ENCODE results near the gene NBAS. TPM values are rescaled to one million over a fixed set of nuclear protein-coding genes. Genes with fewer than 3 reads are reported as not detected.
A peak's percentile ranks its signal among the peaks of the same experiment; 100 is the strongest.

Gene NBAS
- total RNA-seq, 1 donor from 2014 or later, result 57.6 TPM

- no peak for FAIRE-seq
- DNase-seq (ENCODE audit: low read depth), result no peak
- Histone ChIP-seq H3K4me3 (ENCODE audit: insufficient read depth, low read depth, low read length) (no peak overlapping the region), H3K4me2 (ENCODE audit: low read length) (no peak overlapping the region), H3K36me3 (ENCODE audit: insufficient read depth, low read length) (no peaks in the 10 kb centered on the region), H3K9me3 (ENCODE audit: insufficient read depth, low read depth, low read length) (no peaks in the 10 kb centered on the region), H4K20me1 (ENCODE audit: insufficient read depth, low read length) (no peaks in the 10 kb centered on the region), H3K4me1 (ENCODE audit: insufficient read depth, low read length) (peaks cover 12% of the 10 kb centered on the region), H3K27ac (ENCODE audit: low read depth, low read length) (no peak overlapping the region), H3K27me3 (ENCODE audit: insufficient read depth, low read length) (no peaks in the 10 kb centered on the region), H3K9ac (ENCODE audit: low read length) (no peak overlapping the region), H2AFZ (ENCODE audit: low read depth, low read length) (no peak overlapping the region), H3K79me2 (ENCODE audit: insufficient read depth, low read length) (no peaks in the 10 kb centered on the region)
- no peaks in the 10 kb centered on the region for H3K27me3 Mint-ChIP-seq (ENCODE audit: low read depth, unreplicated experiment)
- H3K4me3 Mint-ChIP-seq (ENCODE audit: unreplicated experiment), result no peak overlapping the region
- peaks cover 12% of the 10 kb centered on the region for H3K4me1 Mint-ChIP-seq (ENCODE audit: low read depth, unreplicated experiment)
- peaks cover 2% of the 10 kb centered on the region for H3K9me3 Mint-ChIP-seq (ENCODE audit: unreplicated experiment)
- peaks cover 6% of the 10 kb centered on the region for H3K36me3 Mint-ChIP-seq (ENCODE audit: low read depth, unreplicated experiment)
- no peak overlapping the region for H3K27ac Mint-ChIP-seq (ENCODE audit: unreplicated experiment)
- TF ChIP-seq EZH2 (IDR thresholded peaks at IDR 0.05; ENCODE audit: insufficient read depth, low read length) (no peak), CTCF (IDR thresholded peaks at IDR 0.05; ENCODE audit: insufficient read depth, low read depth, low read length) (no peak)
Measured at GRCh38 chr2:15178946-15179345, 382.2 kb downstream of the NBAS start.

GRCh38 chr2:15177103-15177502, 384.0 kb downstream of the NBAS start:
- no peak overlapping the region for H3K4me3 Mint-ChIP-seq (ENCODE audit: unreplicated experiment)
- H3K4me3 ChIP-seq (ENCODE audit: insufficient read depth, low read depth, low read length), result no peak overlapping the region
- no peaks in the 10 kb centered on the region for H3K9me3 ChIP-seq (ENCODE audit: insufficient read depth, low read depth, low read length)
- no peak for TF ChIP-seq CTCF (IDR thresholded peaks at IDR 0.05; ENCODE audit: insufficient read depth, low read depth, low read length)
- TF ChIP-seq EZH2 (IDR thresholded peaks at IDR 0.05; ENCODE audit: insufficient read depth, low read length), result no peak
- no peaks in the 10 kb centered on the region for H3K9me3 Mint-ChIP-seq (ENCODE audit: unreplicated experiment)
- H4K20me1 ChIP-seq (ENCODE audit: insufficient read depth, low read length), result no peaks in the 10 kb centered on the region
- no peaks in the 10 kb centered on the region for H3K27me3 Mint-ChIP-seq (ENCODE audit: low read depth, unreplicated experiment)
- peak overlapping the region; percentile 52 for H3K27ac ChIP-seq (ENCODE audit: low read depth, low read length)
- no peaks in the 10 kb centered on the region for H3K36me3 ChIP-seq (ENCODE audit: insufficient read depth, low read length)
- DNase-seq (ENCODE audit: low read depth), result peak; percentile 92
- H3K9ac ChIP-seq (ENCODE audit: low read length), result peak overlapping the region; percentile 23
- peak overlapping the region; percentile 73 for H3K4me2 ChIP-seq (ENCODE audit: low read length)
- peaks cover 4% of the 10 kb centered on the region for H3K36me3 Mint-ChIP-seq (ENCODE audit: low read depth, unreplicated experiment)
- peaks cover 12% of the 10 kb centered on the region for H3K4me1 ChIP-seq (ENCODE audit: insufficient read depth, low read length)
- no peak overlapping the region for H2AFZ ChIP-seq (ENCODE audit: low read depth, low read length)
- H3K4me1 Mint-ChIP-seq (ENCODE audit: low read depth, unreplicated experiment), result peaks cover 12% of the 10 kb centered on the region
- peak; percentile 29 for FAIRE-seq
- no peaks in the 10 kb centered on the region for H3K79me2 ChIP-seq (ENCODE audit: insufficient read depth, low read length)
- no peaks in the 10 kb centered on the region for H3K27me3 ChIP-seq (ENCODE audit: insufficient read depth, low read length)
- peak overlapping the region; percentile 5 for H3K27ac Mint-ChIP-seq (ENCODE audit: unreplicated experiment)

- no peak overlapping the region for H3K4me3 Mint-ChIP-seq (ENCODE audit: unreplicated experiment)
- H3K36me3 ChIP-seq (ENCODE audit: insufficient read depth, low read length), result no peaks in the 10 kb centered on the region
- no peaks in the 10 kb centered on the region for H3K9me3 ChIP-seq (ENCODE audit: insufficient read depth, low read depth, low read length)
- H3K79me2 ChIP-seq (ENCODE audit: insufficient read depth, low read length), result no peaks in the 10 kb centered on the region
- no peaks in the 10 kb centered on the region for H3K9me3 Mint-ChIP-seq (ENCODE audit: unreplicated experiment)
- H3K27ac Mint-ChIP-seq (ENCODE audit: unreplicated experiment), result no peak overlapping the region
- no peaks in the 10 kb centered on the region for H3K27me3 Mint-ChIP-seq (ENCODE audit: low read depth, unreplicated experiment)
- no peak for TF ChIP-seq EZH2 (IDR thresholded peaks at IDR 0.05; ENCODE audit: insufficient read depth, low read length)
- TF ChIP-seq CTCF (IDR thresholded peaks at IDR 0.05; ENCODE audit: insufficient read depth, low read depth, low read length), result no peak
- H3K4me3 ChIP-seq (ENCODE audit: insufficient read depth, low read depth, low read length), result no peak overlapping the region
- H3K4me1 ChIP-seq (ENCODE audit: insufficient read depth, low read length), result peaks cover 12% of the 10 kb centered on the region
- no peak overlapping the region for H3K9ac ChIP-seq (ENCODE audit: low read length)
- FAIRE-seq (no peak), DNase-seq (ENCODE audit: low read depth) (no peak)
- H4K20me1 ChIP-seq (ENCODE audit: insufficient read depth, low read length), result no peaks in the 10 kb centered on the region
- H3K36me3 Mint-ChIP-seq (ENCODE audit: low read depth, unreplicated experiment), result peaks cover 4% of the 10 kb centered on the region
- H2AFZ ChIP-seq (ENCODE audit: low read depth, low read length), result no peak overlapping the region
- H3K27me3 ChIP-seq (ENCODE audit: insufficient read depth, low read length), result no peaks in the 10 kb centered on the region
- H3K27ac ChIP-seq (ENCODE audit: low read depth, low read length), result peak overlapping the region; percentile 11
- H3K4me1 Mint-ChIP-seq (ENCODE audit: low read depth, unreplicated experiment), result peaks cover 12% of the 10 kb centered on the region
- peak overlapping the region; percentile 73 for H3K4me2 ChIP-seq (ENCODE audit: low read length)
Measured at GRCh38 chr2:15176604-15177003, 384.5 kb downstream of the NBAS start.

Data from astrocyte (in vitro differentiated cells and primary cell).